Measurements from ENCODE around the gene CNGA3. TPM values are rescaled to one million over a fixed set of nuclear protein-coding genes. Genes with fewer than 3 reads are reported as not detected.
"Not testable (repeated sequence)": the region's sequence is repeated elsewhere in the genome, so short reads cannot be mapped to it uniquely, and the experiment has no call there.

The CNGA3 gene
- total RNA-seq, 6 experiments from 2014 or later, result not detected

DNA sequence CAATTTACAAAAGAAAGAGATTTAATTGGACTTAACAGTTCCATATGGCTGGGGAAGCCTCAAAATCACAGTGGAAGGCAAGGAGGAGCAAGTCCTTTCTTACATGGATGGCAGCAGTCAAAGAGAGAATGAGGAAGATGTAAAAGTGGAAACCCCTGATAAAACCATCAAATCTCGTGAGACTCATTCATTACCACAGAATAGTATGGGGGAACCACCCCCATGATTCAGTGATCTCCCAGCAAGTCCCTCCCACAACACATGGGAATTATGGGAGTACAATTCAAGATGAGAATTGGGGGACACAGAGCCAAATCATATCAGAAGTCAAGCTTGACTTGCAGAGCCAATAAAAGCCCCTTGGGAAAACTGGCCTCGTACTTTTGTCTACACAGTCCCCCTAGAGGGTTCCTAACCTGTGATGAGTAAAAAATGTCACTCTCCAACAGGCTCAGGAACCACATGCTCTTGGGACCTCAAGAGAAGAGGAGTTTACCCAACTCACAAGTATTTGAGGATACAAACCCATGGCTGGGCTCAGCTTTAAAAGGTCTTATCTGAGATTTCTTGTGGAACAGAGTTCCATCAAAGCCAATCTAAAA, 87.2 kb downstream of the CNGA3 start:
- TF ChIP-seq, protein P1, sequence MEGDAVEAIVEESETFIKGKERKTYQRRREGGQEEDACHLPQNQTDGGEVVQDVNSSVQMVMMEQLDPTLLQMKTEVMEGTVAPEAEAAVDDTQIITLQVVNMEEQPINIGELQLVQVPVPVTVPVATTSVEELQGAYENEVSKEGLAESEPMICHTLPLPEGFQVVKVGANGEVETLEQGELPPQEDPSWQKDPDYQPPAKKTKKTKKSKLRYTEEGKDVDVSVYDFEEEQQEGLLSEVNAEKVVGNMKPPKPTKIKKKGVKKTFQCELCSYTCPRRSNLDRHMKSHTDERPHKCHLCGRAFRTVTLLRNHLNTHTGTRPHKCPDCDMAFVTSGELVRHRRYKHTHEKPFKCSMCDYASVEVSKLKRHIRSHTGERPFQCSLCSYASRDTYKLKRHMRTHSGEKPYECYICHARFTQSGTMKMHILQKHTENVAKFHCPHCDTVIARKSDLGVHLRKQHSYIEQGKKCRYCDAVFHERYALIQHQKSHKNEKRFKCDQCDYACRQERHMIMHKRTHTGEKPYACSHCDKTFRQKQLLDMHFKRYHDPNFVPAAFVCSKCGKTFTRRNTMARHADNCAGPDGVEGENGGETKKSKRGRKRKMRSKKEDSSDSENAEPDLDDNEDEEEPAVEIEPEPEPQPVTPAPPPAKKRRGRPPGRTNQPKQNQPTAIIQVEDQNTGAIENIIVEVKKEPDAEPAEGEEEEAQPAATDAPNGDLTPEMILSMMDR (IDR thresholded peaks at IDR 0.05), result no peak
- 86% methylated on average over 2 of the region's 2 CpGs for WGBS (ENCODE audit: insufficient coverage, low coverage, low lambda C conversion rate, missing lambda C conversion rate)
- Histone ChIP-seq H3K27me3 (no peaks in the 10 kb centered on the region), H3K4me3 (no peak overlapping the region), H3K9me3 (no peaks in the 10 kb centered on the region), H3K36me3 (no peaks in the 10 kb centered on the region), H3K27ac (no peak overlapping the region), H3K4me1 (no peaks in the 10 kb centered on the region)
- intact Hi-C loops (cut with DNase I), result no loop called here
- DNase-seq (no peak), ATAC-seq (no peak)

DNA sequence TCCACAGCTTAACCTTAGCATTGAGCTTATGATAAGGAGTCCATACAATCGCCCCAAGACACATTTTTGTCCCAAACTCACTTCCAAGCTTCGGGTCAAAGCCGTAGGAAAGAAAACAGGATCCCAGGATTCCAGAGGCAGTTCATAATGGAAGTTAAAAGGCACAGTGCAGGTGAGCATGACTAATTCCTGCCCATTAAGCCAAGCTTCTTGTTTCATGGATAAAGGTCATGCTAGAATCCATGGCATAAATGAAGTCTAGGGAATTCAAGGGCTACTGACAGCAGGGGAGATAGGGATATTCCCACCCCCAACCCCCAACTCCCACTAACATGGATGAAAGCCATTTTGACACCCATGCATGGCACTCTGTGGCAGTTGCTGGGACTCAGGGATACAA, 88.2 kb downstream of the CNGA3 start:
- Histone ChIP-seq H3K4me3 (no peak overlapping the region), H3K27me3 (no peaks in the 10 kb centered on the region), H3K4me1 (no peaks in the 10 kb centered on the region), H3K9me3 (no peaks in the 10 kb centered on the region), H3K36me3 (no peaks in the 10 kb centered on the region), H3K27ac (no peak overlapping the region)
- ATAC-seq (no peak), DNase-seq (no peak)
- no peak for TF ChIP-seq POLR2A (IDR thresholded peaks at IDR 0.05)
- TF ChIP-seq, protein P1 (IDR thresholded peaks at IDR 0.05), result no peak
- intact Hi-C loops (cut with DNase I), result no loop called here
- WGBS (ENCODE audit: insufficient coverage, low coverage, low lambda C conversion rate, missing lambda C conversion rate), result 73% methylated on average over 3 of the region's 3 CpGs

DNA sequence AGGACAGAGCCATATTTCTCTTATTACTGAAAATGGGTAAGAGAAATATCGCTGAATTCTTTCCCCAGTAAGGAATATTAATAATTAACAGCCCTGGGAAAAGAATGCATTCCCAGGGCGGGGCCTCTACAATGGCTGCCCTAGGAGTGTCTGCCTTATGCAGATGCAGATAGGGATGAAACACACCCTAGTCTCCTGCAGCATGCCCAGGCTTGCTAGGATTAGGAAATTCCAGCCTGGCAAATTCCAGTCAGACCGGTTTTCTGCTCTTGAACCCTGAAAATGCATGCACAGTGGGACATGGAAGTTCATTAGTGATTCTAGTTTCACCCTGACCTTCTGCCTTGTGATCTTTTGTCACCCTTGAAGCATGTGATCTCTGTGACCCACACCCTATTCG, 89.4 kb downstream of the CNGA3 start:
- H3K36me3 ChIP-seq; DNase-seq; H3K27ac ChIP-seq; H3K9me3 ChIP-seq; H3K27me3 ChIP-seq; intact Hi-C loops (cut with DNase I); ATAC-seq; H3K4me1 ChIP-seq; H3K4me3 ChIP-seq: not testable (repeated sequence)
- WGBS (ENCODE audit: insufficient coverage, low coverage, low lambda C conversion rate, missing lambda C conversion rate), result 86% methylated on average over 3 of the region's 4 CpGs

DNA sequence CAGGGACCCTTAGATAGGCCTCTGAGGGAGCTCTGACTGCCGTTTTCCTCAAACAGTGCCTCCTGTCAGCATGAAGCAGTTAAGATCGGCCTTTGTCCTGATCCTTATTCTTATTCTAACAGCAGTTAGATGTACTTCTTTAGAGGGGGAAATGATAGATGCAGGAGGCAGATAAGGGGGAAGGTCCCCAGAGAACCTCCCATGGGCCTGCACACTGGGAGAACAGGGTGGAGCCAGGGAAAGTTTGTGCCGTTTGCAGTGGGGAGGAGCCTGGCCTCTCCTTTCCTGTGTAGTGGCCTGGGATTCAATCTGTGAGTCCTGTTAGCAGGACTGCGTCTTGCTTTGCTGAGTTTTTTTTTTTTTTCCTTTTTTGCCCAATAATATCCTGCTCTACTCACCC, 90.5 kb downstream of the CNGA3 start:
- Histone ChIP-seq H3K9me3 (no peaks in the 10 kb centered on the region), H3K27ac (no peak overlapping the region), H3K36me3 (no peaks in the 10 kb centered on the region), H3K4me1 (no peaks in the 10 kb centered on the region), H3K4me3 (no peak overlapping the region), H3K27me3 (no peaks in the 10 kb centered on the region)
- 48% methylated on average over 4 of the region's 4 CpGs for WGBS (ENCODE audit: insufficient coverage, low coverage, low lambda C conversion rate, missing lambda C conversion rate)
- TF ChIP-seq, protein P1 (IDR thresholded peaks at IDR 0.05), result no peak
- TF ChIP-seq POLR2A (IDR thresholded peaks at IDR 0.05), result no peak
- DNase-seq, result no peak
- peak; percentile 48 to 81 (median 66) for ATAC-seq
- intact Hi-C loops (cut with DNase I), result no loop called here

DNA sequence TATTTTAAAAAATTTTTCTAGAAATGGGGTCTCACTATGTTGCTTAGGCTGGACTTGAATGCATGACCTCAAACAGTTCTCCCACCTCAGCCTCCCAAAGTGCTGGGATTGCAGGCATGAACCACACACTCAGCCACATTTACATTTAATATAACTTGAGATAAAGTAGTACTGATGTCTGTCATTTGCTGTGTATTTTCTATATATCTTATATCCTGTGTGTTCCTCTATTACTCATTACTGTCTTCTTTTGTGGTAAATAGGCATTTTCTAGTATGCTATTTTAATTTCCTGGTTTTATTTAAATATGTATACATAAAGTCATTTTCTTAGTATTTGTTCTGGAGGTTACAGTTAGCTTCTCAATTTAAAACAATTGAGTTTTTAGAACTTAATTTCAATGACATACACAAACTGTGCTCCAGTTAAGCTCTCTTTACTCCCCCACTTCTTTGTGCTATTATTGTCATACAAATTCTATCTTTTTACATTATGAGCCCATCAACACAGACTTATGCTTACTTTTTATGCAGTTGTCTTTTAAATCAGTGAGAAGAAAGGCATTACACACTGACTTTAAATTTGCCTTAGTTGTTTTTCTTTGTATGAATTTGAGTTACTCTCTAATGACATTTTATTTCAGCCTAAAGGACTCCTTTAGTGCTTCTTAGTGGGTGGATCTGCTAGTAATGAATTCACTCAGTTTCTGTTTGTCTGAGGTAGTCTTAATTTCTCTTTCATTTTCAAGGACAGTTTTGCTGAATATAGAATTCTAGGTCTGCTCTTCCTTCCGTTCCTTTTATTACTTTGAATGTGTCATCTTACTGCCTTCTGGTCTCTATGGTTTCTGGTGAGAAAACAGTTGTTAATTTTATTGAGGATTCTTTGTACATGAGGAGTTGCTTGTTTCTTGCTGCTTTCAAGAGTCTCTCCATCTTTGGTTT, 92.2 kb downstream of the CNGA3 start:
- TF ChIP-seq, protein P1 (IDR thresholded peaks at IDR 0.05), result no peak
- TF ChIP-seq POLR2A (IDR thresholded peaks at IDR 0.05), result no peak
- intact Hi-C loops (cut with DNase I), result no loop called here
- Histone ChIP-seq H3K27ac (peak overlapping the region in 1 of 3 donors; percentile 5), H3K4me1 (no peaks in the 10 kb centered on the region), H3K27me3 (no peaks in the 10 kb centered on the region), H3K9me3 (no peaks in the 10 kb centered on the region), H3K4me3 (no peak overlapping the region), H3K36me3 (no peaks in the 10 kb centered on the region)
- ATAC-seq (peak in 3 of 4 donors; percentile 22 to 68 (median 33)), DNase-seq (no peak)
- 56% methylated on average over 1 of the region's 1 CpG for WGBS (ENCODE audit: insufficient coverage, low coverage, low lambda C conversion rate, missing lambda C conversion rate)
